Heart left ventricle (tissue), 16 donors: ENCODE results near the gene NEDD1. TPM values are rescaled to one million over a fixed set of nuclear protein-coding genes. Genes with fewer than 3 reads are reported as not detected.

Experiments
- ATAC-seq, 4 donors: fragments of 200-7000 bp; cut with Tn5 transposase; one replicate each; pipeline ENCODE4 v1.9.1; 2020 to 2022; ENCODE audit warnings: moderate library complexity in 4 of 4, mild to moderate bottlenecking in 3 of 4, moderate number of reproducible peaks in 1 of 4
- DNase-seq, 5 donors: peaks; one replicate each; pipeline ENCODE4 v3.0.0-alpha.2; 2020
- H3K27ac ChIP-seq, 12 donors: fragments of 200-600 bp; sonication (generic) in 4 of 12; one replicate each; pipeline versions ENCODE4 v1.5.0 to v1.8.0; 2016 to 2022; ENCODE audit warnings: mild to moderate bottlenecking in 2 of 12
- H3K27me3 ChIP-seq, 9 donors: fragments of 200-600 bp; sonication (generic) in 2 of 9; one replicate each; pipeline versions ENCODE4 v1.5.1 to v1.8.0; 2016 to 2022; ENCODE audit warnings: mild to moderate bottlenecking in 3 of 9
- H3K36me3 ChIP-seq, 9 donors: fragments of 200-600 bp; sonication (generic) in 2 of 9; one replicate each; pipeline versions ENCODE4 v1.5.0 to v1.8.0; 2018 to 2022; ENCODE audit warnings: mild to moderate bottlenecking in 2 of 9
- H3K4me1 ChIP-seq, 12 donors: fragments of 200-600 bp; sonication (generic) in 4 of 12; one replicate each; pipeline versions ENCODE4 v1.5.0 to v1.8.0; 2016 to 2022; ENCODE audit warnings: mild to moderate bottlenecking in 3 of 12
- H3K4me3 ChIP-seq, 12 donors: fragments of 200-600 bp; sonication (generic) in 4 of 12; one replicate each; pipeline versions ENCODE4 v1.5.0 to v1.8.0; 2017 to 2022; ENCODE audit warnings: mild to moderate bottlenecking in 9 of 12, moderate library complexity in 4 of 12
- H3K9me3 ChIP-seq, 12 donors: fragments of 200-600 bp; sonication (generic) in 4 of 12; one replicate each; pipeline versions ENCODE4 v1.5.0 to v1.8.0; 2016 to 2022; ENCODE audit warnings: mild to moderate bottlenecking in 1 of 12
- POLR2A ChIP-seq, 2 donors: fragments of 450-650 bp; IDR thresholded peaks; one replicate each; pipeline ENCODE4 v1.6.1; 2017; ENCODE audit warnings: antibody characterized with exemption in 2 of 2, mild to moderate bottlenecking in 2 of 2, moderate library complexity in 2 of 2
- WGBS, 4 donors: extraction: QIAGEN DNeasy Blood & Tissue Kit in 2 of 4; methylation state at CpG; one replicate each; pipeline versions ENCODE4 v1.1.5 to v1.1.7; 2013 to 2018; 5-methylcytosine and 5-hydroxymethylcytosine counted together
- intact Hi-C, 10 donors: fragments of 100-400 bp; cut with DNase I; formaldehyde crosslinking; loops; one replicate each; pipeline versions ENCODE4 v1.11.1 to v1.14.2; 2022
- polyA plus RNA-seq, 2 donors: library from polyadenylated mRNA; stranded (reverse); fragments of 200-250 nt; gene quantifications; one replicate each; pipeline ENCODE4 v1.2.3, GENCODE V29; 2013
- total RNA-seq, 9 donors: library from RNA; depleted of rRNA in 2 of 9; stranded (reverse); fragments of >200 nt in 2 of 9; fragmentation: NEBNext Ultra II Directional in 3 of 9; extraction: Animal tissue kit (Norgen Biotek cat#: 25700) in 3 of 9; gene quantifications; one replicate each; pipeline versions ENCODE4 v1.1.0 to v1.2.4, GENCODE V29; 2016 to 2023
- TF ChIP-seq, protein P1 (sequence below), 12 donors: fragments of 200-600 bp; sonication (generic) in 4 of 12; IDR thresholded peaks; one replicate each; pipeline versions ENCODE4 v1.5.0 to v1.8.0; 2018 to 2022; ENCODE audit warnings: antibody characterized with exemption in 12 of 12, mild to moderate bottlenecking in 5 of 12
- donor health status: ischemic (EF 13 %, LVEDD 7.1; RV severe dilation, severe dysfunction).
- donor health status: healthy with polysubstance abuse.
- donor health status: DM: no; HTN: yes; CAD: no.
- donor health status: DM: no; HTN: no; CAD: no.
- donor health status: ischemic (EF 25% LVEDD 6.9; RV normal size, moderate dysfunction).
- donor health status: ischemic (EF 25% LVEDD 5.7; RV mildly dilated, moderate dysfunction).
- donor health status: healthy.
- donor health status: DM: yes; HTN: yes; CAD: no.
- donor health status: ischemic (EF 35%, LVEDD 5.7; RV mildly dilated, moderate dysfunction).
- donor health status: nonischemic (EF 11% LVEDD 7.7; RV severe dilation, severe dysfunction).
- donor health status: DM: yes; HTN: yes; CAD: no.
- donor health status: PGD.
- donor health status: ischemic (EF 29% LVEDD 5.4; RV normal size, mild dysfunction).
- donor health status: nonischemic (EF 23%, LVEDD 6.1; RV moderate dilation, normal function).

The NEDD1 gene
- total and polyA plus RNA-seq, 11 donors: 3.3 to 16.4 (median 12.8) TPM

DNA sequence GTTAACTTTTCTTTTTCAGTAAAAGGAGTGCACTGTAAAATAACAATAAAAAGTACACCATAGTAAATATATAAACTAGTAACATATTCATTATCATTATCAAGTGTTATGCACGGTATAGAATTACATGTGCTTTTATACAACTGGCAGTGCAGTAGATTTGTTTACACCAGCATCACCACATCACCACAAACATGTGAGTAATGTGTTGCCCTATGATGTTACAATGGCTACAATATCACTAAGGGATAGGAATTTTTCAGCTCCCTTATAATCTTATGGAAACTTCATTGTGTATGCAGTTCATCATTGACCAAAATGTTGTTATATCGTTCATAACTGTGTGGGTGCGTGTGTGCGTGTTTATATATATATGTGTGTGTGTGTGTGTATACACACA, 23.5 kb upstream of the NEDD1 start:
- H3K27ac ChIP-seq: no peak overlapping the region
- H3K4me3 ChIP-seq: no peak overlapping the region
- H3K27me3 ChIP-seq: no peaks in the 10 kb centered on the region
- no peak for TF ChIP-seq POLR2A (IDR thresholded peaks at IDR 0.05)
- TF ChIP-seq, protein P1, sequence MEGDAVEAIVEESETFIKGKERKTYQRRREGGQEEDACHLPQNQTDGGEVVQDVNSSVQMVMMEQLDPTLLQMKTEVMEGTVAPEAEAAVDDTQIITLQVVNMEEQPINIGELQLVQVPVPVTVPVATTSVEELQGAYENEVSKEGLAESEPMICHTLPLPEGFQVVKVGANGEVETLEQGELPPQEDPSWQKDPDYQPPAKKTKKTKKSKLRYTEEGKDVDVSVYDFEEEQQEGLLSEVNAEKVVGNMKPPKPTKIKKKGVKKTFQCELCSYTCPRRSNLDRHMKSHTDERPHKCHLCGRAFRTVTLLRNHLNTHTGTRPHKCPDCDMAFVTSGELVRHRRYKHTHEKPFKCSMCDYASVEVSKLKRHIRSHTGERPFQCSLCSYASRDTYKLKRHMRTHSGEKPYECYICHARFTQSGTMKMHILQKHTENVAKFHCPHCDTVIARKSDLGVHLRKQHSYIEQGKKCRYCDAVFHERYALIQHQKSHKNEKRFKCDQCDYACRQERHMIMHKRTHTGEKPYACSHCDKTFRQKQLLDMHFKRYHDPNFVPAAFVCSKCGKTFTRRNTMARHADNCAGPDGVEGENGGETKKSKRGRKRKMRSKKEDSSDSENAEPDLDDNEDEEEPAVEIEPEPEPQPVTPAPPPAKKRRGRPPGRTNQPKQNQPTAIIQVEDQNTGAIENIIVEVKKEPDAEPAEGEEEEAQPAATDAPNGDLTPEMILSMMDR (IDR thresholded peaks at IDR 0.05): no peak
- WGBS, 4 donors: 88 to 95% (median 91%) methylated on average over 4 of the region's 4 CpGs
- ATAC-seq (no peak), DNase-seq (no peak)
- no peaks in the 10 kb centered on the region for H3K9me3 ChIP-seq
- H3K4me1 ChIP-seq: peaks cover 0 to 4% (median 0%) of the 10 kb centered on the region in 12 donors
- intact Hi-C loops: no loop called here
- no peaks in the 10 kb centered on the region for H3K36me3 ChIP-seq

DNA sequence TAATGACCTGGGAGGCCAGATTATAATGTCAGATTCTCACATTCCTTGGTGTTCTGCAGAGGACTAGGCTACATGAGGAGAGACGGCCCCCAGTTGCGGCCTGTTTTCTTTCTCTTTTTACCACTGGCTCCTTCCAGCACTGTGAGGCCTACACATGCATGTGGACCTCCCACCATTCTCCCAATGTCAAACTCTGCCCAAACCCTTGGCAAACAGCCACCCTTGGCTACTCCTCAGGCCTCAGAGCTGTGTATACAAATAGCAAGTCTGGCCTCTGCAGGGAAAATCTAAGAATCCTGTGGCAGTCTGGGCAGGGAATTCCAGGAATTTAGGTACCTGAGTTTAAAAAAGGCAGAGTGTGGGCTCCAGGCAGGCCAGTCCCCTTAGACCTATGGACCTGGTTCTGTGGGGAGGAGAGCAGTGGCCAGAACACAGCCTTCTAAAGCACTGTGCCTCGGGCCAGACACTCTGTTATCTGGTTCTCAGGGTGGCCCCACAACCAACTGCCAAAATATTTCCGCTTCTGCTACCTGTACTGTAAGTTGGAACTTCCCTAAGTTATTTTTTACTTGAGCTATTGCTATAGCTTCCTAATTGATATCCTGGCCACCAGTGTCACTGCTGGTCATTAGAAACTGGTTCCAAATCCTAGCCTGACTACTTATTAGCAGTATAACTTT, 19.9 kb upstream of the NEDD1 start:
- WGBS, 4 donors: 47 to 57% (median 52%) methylated on average over 4 of the region's 4 CpGs
- Histone ChIP-seq H3K36me3 (no peaks in the 10 kb centered on the region), H3K27ac (no peak overlapping the region), H3K4me3 (no peak overlapping the region), H3K27me3 (no peaks in the 10 kb centered on the region), H3K9me3 (no peaks in the 10 kb centered on the region), H3K4me1 (peaks cover 0 to 4% (median 0%) of the 10 kb centered on the region in 12 donors)
- DNase-seq (peak in 2 of 5 donors; percentile 22 to 27), ATAC-seq (peak in 2 of 4 donors; percentile 26 to 63)
- intact Hi-C loops: no loop called here
- no peak for TF ChIP-seq POLR2A (IDR thresholded peaks at IDR 0.05)
- TF ChIP-seq, protein P1 (IDR thresholded peaks at IDR 0.05): no peak

DNA sequence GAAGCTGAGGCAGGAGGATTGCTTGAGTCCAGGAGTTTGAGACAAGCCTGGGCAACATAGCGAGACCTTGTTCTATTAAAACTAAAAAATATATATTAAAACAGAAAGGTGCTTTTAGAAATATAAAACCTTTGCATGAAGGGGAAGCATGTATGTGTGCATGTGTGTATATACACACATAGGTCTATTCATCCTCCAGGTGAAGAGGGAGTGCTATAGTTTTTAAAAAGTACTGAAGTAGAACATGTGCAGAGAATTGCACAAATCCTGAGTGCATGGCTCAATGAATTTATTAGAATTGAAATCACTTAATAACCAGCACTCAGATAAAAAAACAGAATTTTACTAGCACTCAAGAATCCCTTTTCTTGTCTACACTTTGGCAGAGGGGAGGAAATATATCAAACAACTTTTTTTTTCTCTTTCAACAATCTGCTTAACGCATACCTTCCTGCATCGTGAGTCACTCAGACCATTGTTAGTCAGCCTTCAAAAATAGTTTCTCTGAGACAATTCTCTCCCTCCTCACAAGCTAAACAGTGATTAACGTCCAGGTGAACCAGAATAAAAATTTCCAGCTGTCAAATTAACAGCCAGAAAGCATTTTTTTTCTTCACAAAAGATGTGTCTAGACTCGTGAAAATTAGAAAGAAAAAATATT, 17.7 kb upstream of the NEDD1 start:
- no peaks in the 10 kb centered on the region for H3K27me3 ChIP-seq
- DNase-seq: no peak
- H3K9me3 ChIP-seq: no peaks in the 10 kb centered on the region
- TF ChIP-seq POLR2A (IDR thresholded peaks at IDR 0.05): no peak
- TF ChIP-seq, protein P1 (IDR thresholded peaks at IDR 0.05): no peak
- H3K27ac ChIP-seq: no peak overlapping the region
- intact Hi-C loops: no loop called here
- WGBS, 4 donors: 31 to 36% (median 36%) methylated on average over 5 of the region's 5 CpGs
- H3K4me3 ChIP-seq: no peak overlapping the region
- ATAC-seq: no peak
- no peaks in the 10 kb centered on the region for H3K36me3 ChIP-seq
- H3K4me1 ChIP-seq: peaks cover 0 to 4% (median 0%) of the 10 kb centered on the region in 12 donors

DNA sequence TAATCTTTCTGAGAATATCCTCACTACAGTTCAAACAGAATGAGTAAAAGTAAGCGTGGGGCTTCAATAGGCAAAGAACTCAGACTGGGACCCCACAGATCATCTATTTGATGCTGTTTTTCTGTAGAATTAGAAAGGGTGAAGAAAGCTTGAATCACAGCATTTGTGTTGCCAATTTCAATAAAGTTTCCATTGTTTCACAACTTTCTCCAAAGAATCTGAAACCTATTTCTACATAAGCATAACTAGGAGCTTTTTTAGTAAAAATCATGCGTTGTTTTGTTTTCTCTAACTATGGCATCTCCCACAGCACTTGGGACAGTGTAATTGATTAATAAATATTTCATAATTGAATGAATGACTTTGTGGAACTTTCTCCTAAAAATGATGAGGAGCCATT, 16.7 kb upstream of the NEDD1 start:
- DNase-seq (no peak), ATAC-seq (no peak)
- H3K4me1 ChIP-seq: peaks cover 0 to 4% (median 0%) of the 10 kb centered on the region in 12 donors
- H3K27me3 ChIP-seq: no peaks in the 10 kb centered on the region
- 91 to 95% (median 94%) methylated on average over 2 of the region's 2 CpGs for WGBS, 4 donors
- intact Hi-C loops: no loop called here
- no peaks in the 10 kb centered on the region for H3K36me3 ChIP-seq
- no peak for TF ChIP-seq POLR2A (IDR thresholded peaks at IDR 0.05)
- TF ChIP-seq, protein P1 (IDR thresholded peaks at IDR 0.05): no peak
- H3K4me3 ChIP-seq: no peak overlapping the region
- no peak overlapping the region for H3K27ac ChIP-seq
- no peaks in the 10 kb centered on the region for H3K9me3 ChIP-seq
